T-helper 1 cell treated with Interleukin-12 subunit alpha and Interleukin-12 subunit beta and Interleukin-4 antibody, amounts not matched to agents 30 μg/mL and 1 μg/mL, for 36 hours (primary cell): ENCODE measurements around the gene TMX1.

Experiments used
- H3K27ac Mint-ChIP-seq: one replicate; pipeline ENCODE4 v1.8.0; 2021; ENCODE audit warnings: mild to moderate bottlenecking, mixed read lengths
- H3K27me3 Mint-ChIP-seq: one replicate; pipeline ENCODE4 v1.8.0; 2021; ENCODE audit warnings: low read depth, mixed read lengths
- H3K36me3 Mint-ChIP-seq: one replicate; pipeline ENCODE4 v1.8.0; 2021; ENCODE audit warnings: low read depth, mixed read lengths
- H3K4me1 Mint-ChIP-seq: one replicate; pipeline ENCODE4 v1.8.0; 2021; ENCODE audit warnings: low read depth, mixed read lengths
- H3K4me3 Mint-ChIP-seq: one replicate; pipeline ENCODE4 v1.8.0; 2021; ENCODE audit warnings: mild to moderate bottlenecking, moderate library complexity, mixed read lengths
- H3K9me3 Mint-ChIP-seq: one replicate; pipeline ENCODE4 v1.8.0; 2021; ENCODE audit warnings: mixed read lengths

TMX1 gene

DNA sequence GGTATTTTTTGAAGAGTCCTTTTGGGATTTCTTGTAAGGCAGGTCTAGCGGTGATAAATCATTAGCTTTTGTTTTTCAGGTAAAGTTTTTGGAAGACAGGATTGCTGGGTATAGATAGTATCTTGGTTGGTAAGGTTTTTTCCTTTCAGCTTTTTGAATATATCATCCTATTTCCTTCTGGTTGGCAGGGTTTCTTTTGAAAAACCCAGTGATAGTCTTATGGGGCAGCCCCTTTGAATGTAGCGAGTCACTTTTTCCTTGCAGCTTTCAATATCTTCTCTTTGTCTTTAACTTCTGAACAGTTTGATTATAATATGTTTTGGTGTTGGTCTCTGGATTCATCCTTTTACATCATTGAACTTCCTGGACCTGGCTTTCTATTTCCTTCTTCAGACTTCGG lies 20.2 kb downstream of the TMX1 start:
- Mint-ChIP-seq H3K9me3 (peaks cover 12% of the 10 kb centered on the region), H3K27ac (no peak overlapping the region), H3K4me3 (no peak overlapping the region), H3K27me3 (no peaks in the 10 kb centered on the region), H3K4me1 (peaks cover 8% of the 10 kb centered on the region), H3K36me3 (peaks cover 31% of the 10 kb centered on the region)

DNA sequence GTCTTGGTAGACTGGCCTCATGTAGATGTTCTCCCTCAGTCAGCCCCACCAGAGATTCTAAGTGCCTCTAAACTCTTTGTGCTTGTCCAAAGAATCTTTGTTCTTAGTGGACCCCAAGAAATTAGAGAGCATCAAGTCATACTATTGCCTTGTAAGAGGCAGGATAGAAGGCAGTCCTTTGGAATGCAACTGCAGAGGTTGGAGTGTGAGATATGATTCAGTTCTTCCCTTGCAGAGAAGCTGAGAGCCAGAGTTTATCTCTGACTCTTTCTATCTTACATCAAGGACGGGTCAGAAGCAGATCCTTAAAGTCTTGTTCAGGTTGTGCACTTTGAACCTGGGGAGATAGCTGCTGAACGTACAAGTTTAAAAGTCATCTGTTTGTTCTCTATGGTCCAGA lies 21.1 kb downstream of the TMX1 start:
- peaks cover 12% of the 10 kb centered on the region for H3K9me3 Mint-ChIP-seq
- no peaks in the 10 kb centered on the region for H3K27me3 Mint-ChIP-seq
- peaks cover 30% of the 10 kb centered on the region for H3K36me3 Mint-ChIP-seq
- peaks cover 8% of the 10 kb centered on the region for H3K4me1 Mint-ChIP-seq
- H3K4me3 Mint-ChIP-seq = no peak overlapping the region
- H3K27ac Mint-ChIP-seq = no peak overlapping the region

DNA sequence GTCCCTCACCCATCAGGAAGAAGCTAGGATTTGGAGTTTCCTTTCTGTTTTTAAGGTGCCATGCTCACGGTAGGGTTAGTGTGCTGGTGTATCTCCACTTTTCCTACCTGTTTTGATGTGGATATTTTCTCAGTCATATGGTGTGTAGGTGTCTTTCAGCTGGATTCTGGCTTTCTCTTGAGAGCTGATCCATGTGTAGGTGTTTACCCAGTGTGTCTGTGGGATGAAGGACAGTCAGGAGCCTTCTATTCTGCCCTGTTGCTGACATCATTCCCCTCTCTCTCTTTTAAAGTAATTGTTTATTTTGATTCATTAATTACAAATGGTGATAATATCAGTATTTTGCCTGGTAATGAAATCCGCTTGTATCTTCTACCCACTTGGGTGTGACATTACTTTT lies 22.8 kb downstream of the TMX1 start:
- Mint-ChIP-seq H3K27ac (no peak overlapping the region), H3K4me1 (peaks cover 10% of the 10 kb centered on the region), H3K36me3 (peaks cover 30% of the 10 kb centered on the region), H3K27me3 (no peaks in the 10 kb centered on the region), H3K4me3 (no peak overlapping the region), H3K9me3 (peaks cover 12% of the 10 kb centered on the region)

DNA sequence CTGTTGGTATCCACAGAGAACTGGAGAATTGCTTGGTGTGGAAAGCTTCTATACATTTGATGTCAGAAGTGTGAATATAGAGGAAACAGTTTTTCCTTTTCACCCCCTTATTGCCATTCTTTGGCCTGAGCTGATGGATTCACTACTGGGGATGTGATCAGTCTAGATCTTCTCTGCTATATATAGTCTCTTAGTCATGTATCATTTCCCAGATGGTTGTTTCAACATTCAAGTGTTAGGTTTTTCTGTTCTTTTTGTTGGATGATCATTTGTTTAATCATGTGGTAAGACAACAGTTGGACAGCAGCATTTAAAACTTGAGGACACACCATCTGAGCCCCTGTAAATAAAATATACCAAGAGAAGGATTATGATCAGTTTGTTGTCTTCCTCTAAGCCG lies 29.6 kb downstream of the TMX1 start:
- H3K4me1 Mint-ChIP-seq = peaks cover 2% of the 10 kb centered on the region
- H3K27ac Mint-ChIP-seq = no peak overlapping the region
- H3K4me3 Mint-ChIP-seq = no peak overlapping the region
- no peaks in the 10 kb centered on the region for H3K9me3 Mint-ChIP-seq
- no peaks in the 10 kb centered on the region for H3K27me3 Mint-ChIP-seq
- H3K36me3 Mint-ChIP-seq = peaks cover 5% of the 10 kb centered on the region

DNA sequence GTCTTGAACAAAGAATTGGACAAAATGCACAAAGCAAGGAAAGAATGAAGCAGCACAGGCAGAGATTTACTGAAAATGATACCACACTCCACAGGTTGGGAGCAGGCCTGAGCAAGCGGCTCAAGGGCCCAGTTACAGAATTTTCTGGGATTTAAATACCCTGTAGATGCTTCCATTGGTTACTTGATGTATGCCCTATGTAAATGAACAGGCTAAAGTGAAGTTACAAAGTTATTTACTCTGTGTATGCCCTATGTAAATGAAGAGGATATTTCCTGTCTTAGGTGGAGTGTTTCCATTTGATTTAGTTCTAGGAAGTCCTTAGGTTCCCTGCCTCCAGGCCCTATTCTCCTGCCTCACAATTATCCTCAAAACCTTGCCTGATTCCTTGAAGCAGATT lies 36.6 kb downstream of the TMX1 start:
- H3K9me3 Mint-ChIP-seq = no peaks in the 10 kb centered on the region
- H3K4me3 Mint-ChIP-seq = no peak overlapping the region
- H3K27ac Mint-ChIP-seq = no peak overlapping the region
- peaks cover 1% of the 10 kb centered on the region for H3K36me3 Mint-ChIP-seq
- H3K27me3 Mint-ChIP-seq = no peaks in the 10 kb centered on the region
- H3K4me1 Mint-ChIP-seq = no peaks in the 10 kb centered on the region

DNA sequence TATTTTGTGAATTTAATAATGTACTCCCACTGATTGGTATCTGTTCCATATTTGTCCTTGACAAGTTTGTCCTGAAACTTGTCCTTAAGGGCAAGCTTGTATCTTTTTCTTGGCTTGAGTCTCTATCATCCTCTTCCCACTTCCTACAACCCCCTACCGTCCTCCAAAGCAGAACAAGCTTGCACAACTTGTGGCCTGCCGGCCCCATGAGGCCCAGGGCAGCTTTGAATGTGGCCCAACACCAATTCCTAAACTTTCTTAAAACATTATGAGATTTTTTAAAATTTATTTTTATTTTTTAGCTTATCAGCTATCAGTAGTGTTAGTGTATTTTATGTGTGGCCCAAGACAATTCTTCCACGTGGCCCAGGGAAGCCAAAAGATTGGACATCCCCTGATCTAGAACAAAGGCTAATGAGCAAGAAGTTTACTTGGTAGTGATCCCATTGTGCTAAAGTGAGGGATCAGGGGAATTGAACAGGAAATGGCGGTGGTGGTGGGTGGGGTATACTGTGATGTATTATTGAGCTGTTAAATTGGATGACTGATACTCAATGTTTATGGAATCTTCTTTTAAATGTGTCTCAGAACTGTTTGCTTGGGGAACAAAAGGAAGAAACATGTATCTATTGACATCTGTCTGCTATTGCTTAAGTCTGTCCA lies 37.8 kb downstream of the TMX1 start:
- H3K27me3 Mint-ChIP-seq = no peaks in the 10 kb centered on the region
- no peaks in the 10 kb centered on the region for H3K9me3 Mint-ChIP-seq
- no peak overlapping the region for H3K27ac Mint-ChIP-seq
- no peaks in the 10 kb centered on the region for H3K36me3 Mint-ChIP-seq
- no peaks in the 10 kb centered on the region for H3K4me1 Mint-ChIP-seq
- no peak overlapping the region for H3K4me3 Mint-ChIP-seq

DNA sequence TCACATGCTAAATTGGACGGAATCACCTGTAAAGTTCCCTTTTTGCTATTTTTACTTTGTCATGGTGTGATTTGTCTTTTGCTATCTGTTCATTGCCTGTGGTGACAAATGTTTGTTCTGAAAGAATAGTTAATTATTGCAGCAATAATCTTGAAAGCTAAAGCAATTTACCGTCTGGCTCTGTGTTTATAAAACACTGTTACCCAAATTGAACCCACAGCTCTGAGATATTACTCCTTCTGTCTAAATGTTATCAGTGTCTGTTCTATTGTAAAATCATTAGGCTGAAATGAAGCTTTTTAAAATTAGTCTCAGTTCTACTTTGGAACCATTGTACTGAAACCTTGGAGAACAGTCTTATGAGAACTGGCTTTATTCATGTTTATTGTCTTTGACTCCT lies 42.5 kb downstream of the TMX1 start:
- Mint-ChIP-seq H3K4me1 (no peaks in the 10 kb centered on the region), H3K27me3 (no peaks in the 10 kb centered on the region), H3K4me3 (no peak overlapping the region), H3K36me3 (no peaks in the 10 kb centered on the region), H3K9me3 (no peaks in the 10 kb centered on the region), H3K27ac (no peak overlapping the region)

DNA sequence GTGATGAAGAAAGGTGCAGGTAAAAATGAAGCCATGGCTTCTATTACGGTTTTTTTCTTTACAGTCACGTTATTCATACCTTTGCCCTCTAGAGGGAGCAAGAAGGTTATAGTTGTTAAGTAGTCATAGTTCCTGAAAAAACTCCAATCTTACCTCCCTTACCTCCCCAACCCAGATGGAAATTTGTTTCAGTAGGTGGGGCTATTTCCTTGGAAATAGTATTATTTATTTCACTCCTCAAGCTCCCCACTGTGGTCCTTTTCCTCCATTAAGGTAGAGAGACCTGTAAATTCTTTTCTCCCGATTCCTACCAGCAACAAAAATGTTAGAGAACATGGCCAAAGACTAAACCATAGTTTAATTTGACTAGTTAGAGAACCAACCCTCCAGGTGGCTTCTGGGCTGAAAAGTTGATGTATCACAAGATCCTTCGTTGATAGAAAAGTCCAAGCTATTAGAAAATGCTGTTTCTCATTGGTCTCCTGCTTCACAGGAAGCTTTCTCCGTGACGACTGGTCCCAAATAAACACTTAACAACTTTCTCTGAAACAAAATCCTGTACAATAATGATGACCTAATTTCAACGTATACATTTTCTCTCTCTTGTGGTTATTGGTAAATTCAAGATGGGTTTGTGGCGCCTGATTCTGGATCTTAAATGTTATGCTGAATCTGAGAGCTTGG lies 43.5 kb downstream of the TMX1 start:
- Mint-ChIP-seq H3K4me1 (no peaks in the 10 kb centered on the region), H3K27me3 (no peaks in the 10 kb centered on the region), H3K4me3 (no peak overlapping the region), H3K36me3 (no peaks in the 10 kb centered on the region), H3K9me3 (no peaks in the 10 kb centered on the region), H3K27ac (no peak overlapping the region)

DNA sequence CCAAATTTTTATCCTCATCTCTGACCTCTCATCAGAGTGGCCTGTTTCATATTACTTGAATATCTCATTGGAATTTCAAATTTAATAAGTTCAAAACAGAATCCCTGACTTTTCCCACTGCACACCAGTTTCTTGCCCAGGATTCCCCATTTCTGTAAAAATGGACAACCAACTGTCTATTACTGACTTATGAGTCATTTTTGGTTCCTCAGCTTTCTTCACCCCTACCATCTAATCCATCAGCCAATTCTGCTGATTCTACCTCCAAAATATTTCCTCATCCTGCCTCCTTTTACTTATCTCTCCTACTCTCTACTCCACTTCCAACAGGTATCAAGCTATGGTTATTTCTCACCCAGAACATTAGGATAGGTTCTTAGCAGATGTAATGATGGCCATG lies 44.2 kb downstream of the TMX1 start:
- Mint-ChIP-seq H3K27me3 (no peaks in the 10 kb centered on the region), H3K36me3 (no peaks in the 10 kb centered on the region), H3K9me3 (no peaks in the 10 kb centered on the region), H3K4me3 (no peak overlapping the region), H3K4me1 (no peaks in the 10 kb centered on the region), H3K27ac (no peak overlapping the region)

DNA sequence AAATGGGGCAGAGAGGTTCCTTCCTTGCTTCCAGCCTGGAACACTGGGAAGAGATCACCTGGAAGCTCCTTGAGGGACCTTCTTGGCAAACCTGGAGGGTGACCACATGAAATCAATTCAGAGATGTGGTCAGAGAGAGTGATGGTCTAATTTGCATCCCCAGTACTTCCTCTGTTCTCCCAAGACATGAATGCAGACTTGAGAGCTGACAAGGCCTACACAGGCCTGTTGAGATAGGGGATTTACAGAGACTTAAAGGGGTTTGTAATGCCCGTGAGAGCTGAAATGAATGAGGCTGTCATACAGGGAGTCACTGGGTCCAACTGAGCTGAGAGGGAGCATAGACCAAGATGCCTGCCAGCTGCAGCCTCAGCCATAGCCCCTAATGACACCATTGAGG lies 45.1 kb downstream of the TMX1 start:
- Mint-ChIP-seq H3K36me3 (no peaks in the 10 kb centered on the region), H3K9me3 (no peaks in the 10 kb centered on the region), H3K27ac (no peak overlapping the region), H3K27me3 (no peaks in the 10 kb centered on the region), H3K4me1 (no peaks in the 10 kb centered on the region), H3K4me3 (no peak overlapping the region)

DNA sequence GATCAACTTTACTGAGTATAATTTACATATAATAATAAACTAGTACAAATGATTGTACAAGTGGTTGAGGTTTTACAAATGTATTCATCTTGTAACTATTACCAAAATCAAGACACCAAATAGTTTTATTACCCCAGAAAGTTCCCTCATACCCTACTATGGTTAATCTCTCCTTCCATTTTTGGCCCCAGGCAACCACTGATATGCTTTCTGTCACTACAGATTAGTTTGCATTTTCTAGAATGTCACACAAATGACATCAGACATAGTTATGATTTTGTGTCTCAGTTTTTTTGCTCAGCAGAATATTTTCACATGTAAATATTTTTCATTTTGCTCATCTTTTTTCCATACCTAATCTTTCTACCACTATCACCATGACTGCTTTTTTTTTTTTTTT lies 49.1 kb downstream of the TMX1 start:
- Mint-ChIP-seq H3K9me3 (no peaks in the 10 kb centered on the region), H3K4me3 (no peak overlapping the region), H3K27me3 (no peaks in the 10 kb centered on the region), H3K36me3 (no peaks in the 10 kb centered on the region), H3K4me1 (no peaks in the 10 kb centered on the region), H3K27ac (no peak overlapping the region)

DNA sequence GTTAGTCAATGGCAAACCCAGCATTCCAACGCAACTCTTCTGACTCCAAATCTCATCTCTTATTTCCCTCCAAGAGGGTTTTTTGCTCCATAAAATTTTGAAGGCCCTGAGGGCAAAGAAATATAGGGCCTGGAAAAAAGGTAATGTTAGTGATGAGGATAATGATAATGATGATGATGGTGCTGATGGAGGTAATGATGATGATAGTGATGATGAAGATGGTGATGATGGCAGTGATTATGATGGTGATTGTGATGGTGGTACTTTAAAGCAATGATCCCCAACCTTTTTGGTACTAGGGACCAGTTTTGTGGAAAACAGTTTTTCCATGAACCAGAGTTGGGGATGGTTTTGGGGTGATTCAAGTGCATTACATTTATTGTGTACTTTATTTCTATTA lies 50.1 kb downstream of the TMX1 start:
- Mint-ChIP-seq H3K27me3 (no peaks in the 10 kb centered on the region), H3K4me3 (no peak overlapping the region), H3K36me3 (no peaks in the 10 kb centered on the region), H3K4me1 (no peaks in the 10 kb centered on the region), H3K9me3 (no peaks in the 10 kb centered on the region), H3K27ac (no peak overlapping the region)

DNA sequence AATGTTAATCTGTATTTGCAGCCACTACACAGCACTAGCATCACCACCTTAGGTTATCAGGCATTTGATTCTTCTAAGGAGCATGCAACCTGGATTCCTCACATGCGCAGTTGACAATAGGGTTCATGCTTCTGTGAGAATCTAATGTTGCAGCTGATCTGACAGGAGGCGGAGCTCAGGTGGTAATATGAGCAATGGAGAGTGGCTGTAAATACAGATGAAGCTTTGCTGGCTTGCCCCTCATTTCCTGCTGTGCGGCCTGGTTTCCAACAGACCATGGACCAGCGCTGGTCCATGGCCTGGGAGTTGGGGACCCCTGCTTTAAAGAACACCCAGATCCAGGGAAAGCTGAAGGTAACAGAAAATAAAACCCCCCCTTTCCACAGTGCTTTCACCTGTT lies 51.0 kb downstream of the TMX1 start:
- Mint-ChIP-seq H3K27ac (no peak overlapping the region), H3K4me1 (no peaks in the 10 kb centered on the region), H3K36me3 (no peaks in the 10 kb centered on the region), H3K27me3 (no peaks in the 10 kb centered on the region), H3K4me3 (no peak overlapping the region), H3K9me3 (no peaks in the 10 kb centered on the region)

DNA sequence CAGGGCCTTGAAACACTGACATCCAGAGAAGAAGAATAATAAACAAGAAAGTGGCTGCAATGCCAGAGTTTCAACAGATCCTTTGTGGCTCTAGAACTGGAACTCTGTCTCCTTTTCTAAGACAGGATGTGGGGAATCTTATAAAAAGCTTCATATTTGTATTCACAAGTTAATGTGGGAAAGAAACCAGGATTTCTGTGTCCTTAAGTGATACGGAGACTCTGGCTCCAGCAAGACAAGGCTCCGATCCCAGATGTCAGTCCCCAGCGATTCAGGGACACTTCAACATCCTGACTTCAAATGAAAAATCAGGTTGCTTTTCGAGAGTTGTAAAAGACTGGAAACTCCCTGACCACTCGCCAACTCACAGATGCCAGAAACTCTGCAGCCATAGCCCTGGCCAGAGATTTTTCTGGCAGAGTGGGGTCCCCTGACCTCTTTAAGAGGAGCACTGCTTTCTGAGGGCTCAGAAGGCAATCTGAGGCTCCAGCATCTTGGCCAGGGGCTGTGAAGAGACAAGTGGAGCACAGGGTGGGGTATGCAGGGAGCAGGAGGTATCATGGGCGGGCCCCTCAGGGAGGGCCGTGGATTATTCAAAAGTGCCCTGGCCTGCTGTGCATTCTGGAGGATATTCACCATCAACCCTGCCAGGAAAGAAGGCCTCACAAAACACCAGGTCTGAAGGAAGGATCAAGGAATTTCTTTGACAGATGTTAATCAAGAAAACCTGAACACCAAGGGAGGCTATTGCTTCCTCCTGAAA lies 53.3 kb downstream of the TMX1 start:
- H3K36me3 Mint-ChIP-seq = no peaks in the 10 kb centered on the region
- H3K27ac Mint-ChIP-seq = no peak overlapping the region
- H3K27me3 Mint-ChIP-seq = no peaks in the 10 kb centered on the region
- H3K4me1 Mint-ChIP-seq = peaks cover under 1% of the 10 kb centered on the region
- H3K4me3 Mint-ChIP-seq = no peak overlapping the region
- no peaks in the 10 kb centered on the region for H3K9me3 Mint-ChIP-seq

DNA sequence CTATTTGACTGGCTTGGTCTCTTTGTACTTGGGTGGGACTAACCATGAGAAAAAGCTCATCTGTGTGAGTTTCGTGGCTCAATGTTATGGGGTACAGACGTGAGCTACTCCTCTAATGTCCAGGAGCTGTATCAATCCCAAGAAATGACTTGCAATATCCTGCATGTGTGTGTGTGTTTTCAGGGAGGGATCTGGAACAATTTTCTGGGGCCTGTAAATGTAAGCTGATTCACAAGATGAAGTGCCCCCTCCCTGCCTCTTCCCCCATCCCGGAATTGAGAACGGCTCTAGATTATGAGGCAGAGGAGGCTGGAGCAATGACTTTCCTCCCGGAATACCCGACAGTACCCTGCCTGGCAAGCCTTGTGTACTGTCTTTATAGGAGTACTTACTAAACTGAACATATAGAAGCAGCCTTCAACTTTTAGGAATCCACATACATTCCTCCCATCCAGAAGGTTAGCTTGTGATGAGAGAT lies 53.9 kb downstream of the TMX1 start:
- Mint-ChIP-seq H3K9me3 (no peaks in the 10 kb centered on the region), H3K36me3 (peaks cover 1% of the 10 kb centered on the region), H3K27me3 (no peaks in the 10 kb centered on the region), H3K4me3 (no peak overlapping the region), H3K27ac (no peak overlapping the region), H3K4me1 (peaks cover 7% of the 10 kb centered on the region)
